Prostate gland (tissue), 2 donors: Measurements from ENCODE around the gene RECQL5. TPM values are rescaled to one million over a fixed set of nuclear protein-coding genes. Genes with fewer than 3 reads are reported as not detected.
A peak's percentile ranks its signal among the peaks of the same experiment; 100 is the strongest.
"Not testable (repeated sequence)": the region's sequence is repeated elsewhere in the genome, so short reads cannot be mapped to it uniquely, and the experiment has no call there.

ENCODE experiments used
- DNase-seq: peaks from one replicate; pipeline ENCODE4 v3.0.0-alpha.2; 2019; ENCODE audit warnings: low spot score
- H3K27ac ChIP-seq, 2 donors: fragments of 200-600 bp; sonication (generic); 2 replicates each; pipeline ENCODE4 v1.5.1; 2017 to 2019
- H3K27me3 ChIP-seq: fragments of 200-600 bp; sonication (generic); replicated peaks from 2 replicates; pipeline ENCODE4 v1.5.1; 2019; ENCODE audit not compliant: insufficient read depth
- H3K36me3 ChIP-seq, 2 donors: fragments of 200-600 bp; sonication (generic); 1 replicate in 1 of 2; 2 replicates in 1 of 2; pipeline versions ENCODE4 v1.5.1 to v1.8.1; 2017 to 2019
- H3K4me1 ChIP-seq: fragments of 200-600 bp; sonication (generic); replicated peaks from 2 replicates; pipeline ENCODE4 v1.5.1; 2019
- H3K4me3 ChIP-seq, 2 donors: fragments of 200-600 bp; sonication (generic); 2 replicates each; pipeline ENCODE4 v1.5.1; 2017 to 2019
- H3K9me3 ChIP-seq: fragments of 200-600 bp; sonication (generic); 2 replicates; pipeline ENCODE4 v1.5.1; 2017
- POLR2A ChIP-seq: fragments of 450-650 bp; IDR thresholded peaks from one replicate; pipeline ENCODE4 v1.6.1; 2016; ENCODE audit warnings: antibody characterized with exemption, mild to moderate bottlenecking
- POLR2AphosphoS5 ChIP-seq: sonication (generic); formaldehyde crosslinking; IDR thresholded peaks from one replicate; pipeline ENCODE4 v1.6.1; 2017; ENCODE audit warnings: antibody characterized with exemption
- WGBS: methylation state at CpG from one replicate; pipeline ENCODE4 v1.1.5; 2018; 5-methylcytosine and 5-hydroxymethylcytosine counted together
- intact Hi-C: fragments of 100-400 bp; cut with DNase I; formaldehyde crosslinking; loops from one replicate; pipeline ENCODE4 v1.14.2; 2022
- total RNA-seq, 2 donors: library from RNA; depleted of rRNA; stranded (reverse); fragments of >200 nt; gene quantifications; one replicate each; pipeline ENCODE4 v1.1.0, GENCODE V29; 2016
- TF ChIP-seq, protein P1 (sequence below), 4 experiments: fragments of 200-600 bp in 2 of 4; fragments of 450-650 bp in 2 of 4; sonication (generic) in 2 of 4; IDR thresholded peaks; 1 replicate in 3 of 4; 2 replicates in 1 of 4; pipeline ENCODE4 v1.5.1; 2016 to 2019; ENCODE audit warnings: antibody characterized with exemption in 4 of 4, mild to moderate bottlenecking in 2 of 4, moderate library complexity in 2 of 4

Gene RECQL5
- total RNA-seq, 2 donors from 2014 or later, result 33.6 to 132 TPM

- H3K4me1 ChIP-seq, result peaks cover 20% of the 10 kb centered on the region
- no peaks in the 10 kb centered on the region for H3K27me3 ChIP-seq
- H3K27ac ChIP-seq, result peak overlapping the region in 1 of 2 donors; percentile 49
- H3K36me3 ChIP-seq, result no peaks in the 10 kb centered on the region
- H3K4me3 ChIP-seq, result no peak overlapping the region
- DNase-seq, result no peak
- WGBS, result 89% methylated on average over 13 of the region's 13 CpGs
- intact Hi-C loops, result no loop called here
- H3K9me3 ChIP-seq, result no peaks in the 10 kb centered on the region
- TF ChIP-seq, protein P1, sequence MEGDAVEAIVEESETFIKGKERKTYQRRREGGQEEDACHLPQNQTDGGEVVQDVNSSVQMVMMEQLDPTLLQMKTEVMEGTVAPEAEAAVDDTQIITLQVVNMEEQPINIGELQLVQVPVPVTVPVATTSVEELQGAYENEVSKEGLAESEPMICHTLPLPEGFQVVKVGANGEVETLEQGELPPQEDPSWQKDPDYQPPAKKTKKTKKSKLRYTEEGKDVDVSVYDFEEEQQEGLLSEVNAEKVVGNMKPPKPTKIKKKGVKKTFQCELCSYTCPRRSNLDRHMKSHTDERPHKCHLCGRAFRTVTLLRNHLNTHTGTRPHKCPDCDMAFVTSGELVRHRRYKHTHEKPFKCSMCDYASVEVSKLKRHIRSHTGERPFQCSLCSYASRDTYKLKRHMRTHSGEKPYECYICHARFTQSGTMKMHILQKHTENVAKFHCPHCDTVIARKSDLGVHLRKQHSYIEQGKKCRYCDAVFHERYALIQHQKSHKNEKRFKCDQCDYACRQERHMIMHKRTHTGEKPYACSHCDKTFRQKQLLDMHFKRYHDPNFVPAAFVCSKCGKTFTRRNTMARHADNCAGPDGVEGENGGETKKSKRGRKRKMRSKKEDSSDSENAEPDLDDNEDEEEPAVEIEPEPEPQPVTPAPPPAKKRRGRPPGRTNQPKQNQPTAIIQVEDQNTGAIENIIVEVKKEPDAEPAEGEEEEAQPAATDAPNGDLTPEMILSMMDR (IDR thresholded peaks at IDR 0.05), result no peak
- TF ChIP-seq POLR2AphosphoS5 (no peak), POLR2A (no peak)
These were observed 26.3 kb downstream of the RECQL5 start for GRCh38 chr17:75640556-75641119.

GRCh38 chr17:75639771-75640555, 27.0 kb downstream of the RECQL5 start:
- Histone ChIP-seq H3K4me3 (no peak overlapping the region), H3K9me3 (no peaks in the 10 kb centered on the region), H3K27me3 (no peaks in the 10 kb centered on the region), H3K36me3 (no peaks in the 10 kb centered on the region), H3K4me1 (peaks cover 20% of the 10 kb centered on the region), H3K27ac (peak overlapping the region in 1 of 2 donors; percentile 49)
- WGBS, result 51% methylated on average over 28 of the region's 30 CpGs
- intact Hi-C loops, result no loop called here
- peak; percentile 74 for DNase-seq
- TF ChIP-seq POLR2AphosphoS5, result peak; percentile 70
- peak; percentile 54 for TF ChIP-seq POLR2A
- TF ChIP-seq, protein P1 (IDR thresholded peaks at IDR 0.05), result peak in 3 of 4 experiments; percentile 24 to 76 (median 62)

DNA sequence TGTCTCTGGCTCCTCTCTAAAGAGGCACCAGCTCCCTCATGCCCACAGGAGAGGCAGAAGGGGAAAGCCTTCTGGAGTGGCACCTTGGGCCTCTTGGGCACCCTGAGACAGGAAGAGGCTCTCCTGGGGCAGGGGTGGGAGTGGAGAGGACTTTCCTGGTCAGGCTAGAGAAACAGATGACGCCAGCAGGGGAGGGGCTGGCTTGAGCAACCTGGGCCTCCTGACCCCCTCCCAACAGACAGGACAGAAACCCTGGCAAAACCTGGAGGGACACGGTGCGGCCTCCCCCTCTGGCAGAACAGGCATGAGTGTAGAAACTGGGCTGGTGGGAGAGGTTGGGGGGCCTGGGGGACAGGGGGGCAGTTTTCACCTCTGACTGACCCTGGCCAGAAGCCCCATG, 27.6 kb downstream of the RECQL5 start:
- no peaks in the 10 kb centered on the region for H3K9me3 ChIP-seq
- H3K27ac ChIP-seq, result peak overlapping the region in 1 of 2 donors; percentile 49
- 92% methylated on average over 3 of the region's 3 CpGs for WGBS
- no peaks in the 10 kb centered on the region for H3K27me3 ChIP-seq
- DNase-seq, result no peak
- peaks cover 23% of the 10 kb centered on the region for H3K4me1 ChIP-seq
- no peak overlapping the region for H3K4me3 ChIP-seq
- TF ChIP-seq POLR2AphosphoS5 (no peak), POLR2A (no peak)
- TF ChIP-seq, protein P1 (IDR thresholded peaks at IDR 0.05), result no peak
- H3K36me3 ChIP-seq, result no peaks in the 10 kb centered on the region
- intact Hi-C loops, result no loop called here

GRCh38 chr17:75638893-75639292, 28.1 kb downstream of the RECQL5 start:
- H3K27ac ChIP-seq, result no peak overlapping the region
- H3K27me3 ChIP-seq, result no peaks in the 10 kb centered on the region
- intact Hi-C loops, result no loop called here
- H3K4me1 ChIP-seq, result peaks cover 27% of the 10 kb centered on the region
- no peak overlapping the region for H3K4me3 ChIP-seq
- TF ChIP-seq POLR2AphosphoS5, result no peak
- TF ChIP-seq POLR2A, result no peak
- TF ChIP-seq, protein P1 (IDR thresholded peaks at IDR 0.05), result no peak
- no peaks in the 10 kb centered on the region for H3K36me3 ChIP-seq
- DNase-seq, result no peak
- H3K9me3 ChIP-seq, result no peaks in the 10 kb centered on the region
- WGBS, result 96% methylated on average over 12 of the region's 13 CpGs

- H3K4me1 ChIP-seq, result peaks cover 34% of the 10 kb centered on the region
- H3K27ac ChIP-seq, intact Hi-C loops, H3K4me3 ChIP-seq, H3K27me3 ChIP-seq, H3K9me3 ChIP-seq, H3K36me3 ChIP-seq, DNase-seq: not testable (repeated sequence)
- WGBS, result 99% methylated on average over 12 of the region's 12 CpGs
These were observed 28.9 kb downstream of the RECQL5 start for GRCh38 chr17:75638039-75638438.
